ENCODE data around the gene MAVS.

Gene MAVS

DNA sequence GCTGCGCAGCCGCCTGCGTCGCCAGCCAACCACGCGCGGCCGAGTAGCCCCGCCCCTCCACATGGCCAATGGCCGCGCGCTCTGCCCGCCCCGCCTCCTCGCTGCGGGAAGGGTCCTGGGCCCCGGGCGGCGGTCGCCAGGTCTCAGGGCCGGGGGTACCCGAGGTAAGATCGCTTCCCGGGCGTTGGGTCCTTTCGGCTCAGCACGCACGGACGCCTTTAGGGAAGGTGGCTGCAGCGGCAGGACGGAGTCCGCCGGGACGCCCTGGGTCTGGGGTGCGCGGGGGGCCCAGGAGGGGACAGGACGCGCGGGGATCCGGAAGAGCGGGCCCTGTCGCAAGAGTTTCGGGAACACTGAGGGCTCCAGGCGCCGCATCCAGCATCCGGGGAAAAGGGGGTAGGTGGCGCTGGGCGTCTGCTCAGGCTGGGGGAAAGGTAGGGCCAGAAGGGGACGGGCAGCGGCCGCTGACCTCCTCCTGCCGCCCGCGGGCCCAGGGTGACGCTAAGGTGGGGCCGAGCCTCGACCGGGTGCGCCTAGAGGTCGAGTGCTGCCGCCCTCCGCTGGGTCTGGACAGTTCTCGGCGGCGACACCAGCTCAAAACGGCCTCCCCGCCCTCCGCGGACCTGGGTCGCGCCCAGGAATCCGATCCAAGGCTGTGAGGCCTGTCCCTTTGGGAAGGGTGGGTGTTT lies at the start of gene MAVS:
Gene MAVS, plus strand, starts transcription at position 95 of the 689 bp plus-strand sequence. CDS start 7,791 bp downstream, outside the sequence.
- peak; percentile 88 for DNase-seq

DNA sequence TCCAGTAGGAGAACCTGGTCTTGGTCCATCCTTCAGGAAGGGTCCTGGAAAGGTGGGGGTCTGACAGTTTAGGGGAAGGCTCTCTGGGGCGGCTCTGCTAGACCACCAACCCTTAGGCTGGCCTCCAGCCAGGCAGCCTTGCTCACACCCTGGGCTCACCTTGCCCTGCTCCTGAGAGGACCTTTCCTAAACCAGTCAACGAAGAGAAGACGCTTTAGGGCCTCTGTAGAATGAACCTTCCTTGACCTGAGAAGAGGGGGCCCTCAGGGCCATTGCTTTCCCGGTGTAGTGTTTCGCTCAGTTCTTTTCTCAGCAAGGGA lies 49.4 kb upstream of the MAVS start:
- no peak for DNase-seq

DNA sequence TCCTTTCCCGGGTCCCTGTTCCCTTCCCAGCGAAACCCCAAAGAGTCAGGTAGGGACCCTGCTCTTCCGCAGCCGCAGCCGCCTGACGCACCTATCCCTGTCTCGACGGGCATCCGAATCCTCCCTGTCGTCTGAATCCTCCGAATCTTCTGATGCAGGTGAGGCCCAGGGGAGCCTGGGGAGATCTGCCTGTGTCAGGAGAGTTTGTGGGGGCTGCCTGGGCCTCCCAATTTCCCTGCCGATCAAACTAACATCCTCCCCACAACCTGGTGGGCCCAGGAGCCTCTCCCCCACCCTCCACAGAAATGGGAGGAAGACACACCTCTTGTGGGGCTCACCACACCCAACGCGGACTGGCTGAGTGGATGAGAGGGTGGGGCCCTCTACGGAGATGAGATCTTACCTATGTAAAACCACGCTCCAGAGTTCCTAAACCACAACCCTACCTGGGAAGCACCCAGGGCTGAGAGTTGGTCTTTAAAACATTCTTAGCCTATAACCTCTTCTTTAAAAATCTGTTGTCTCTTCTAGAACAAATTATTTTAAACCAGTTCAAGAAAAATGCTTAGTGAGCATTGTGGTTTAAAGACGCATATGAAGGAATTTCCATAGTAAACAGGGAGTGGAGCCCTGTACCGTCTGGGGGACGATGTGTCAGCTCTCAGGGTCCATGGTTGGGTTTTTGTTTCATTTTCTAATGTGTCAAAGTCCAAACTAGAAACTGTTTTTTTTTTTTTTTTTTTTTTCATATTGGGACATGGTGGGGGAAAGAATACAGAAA lies 48.9 kb upstream of the MAVS start:
- DNase-seq, result peak; percentile 46

DNA sequence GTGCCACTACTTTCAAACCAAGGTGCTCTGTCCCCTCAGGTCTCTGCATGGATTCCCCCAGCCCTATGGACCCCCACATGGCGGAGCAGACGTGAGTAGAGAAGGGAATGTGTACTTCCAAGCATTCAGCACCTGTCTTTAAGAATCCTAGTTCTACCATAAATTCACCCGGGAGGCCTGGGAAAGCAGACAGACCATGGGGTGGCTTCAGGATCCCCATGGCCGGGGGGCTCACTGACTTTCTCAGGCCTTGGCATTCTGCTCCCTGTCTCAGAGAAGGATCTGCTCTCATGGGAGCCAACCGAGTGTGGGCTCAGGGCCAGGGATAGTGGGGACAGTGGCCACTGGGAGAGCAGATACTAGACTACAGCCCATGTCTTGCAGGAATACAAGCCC lies 48.3 kb upstream of the MAVS start:
- no peak for DNase-seq

DNA sequence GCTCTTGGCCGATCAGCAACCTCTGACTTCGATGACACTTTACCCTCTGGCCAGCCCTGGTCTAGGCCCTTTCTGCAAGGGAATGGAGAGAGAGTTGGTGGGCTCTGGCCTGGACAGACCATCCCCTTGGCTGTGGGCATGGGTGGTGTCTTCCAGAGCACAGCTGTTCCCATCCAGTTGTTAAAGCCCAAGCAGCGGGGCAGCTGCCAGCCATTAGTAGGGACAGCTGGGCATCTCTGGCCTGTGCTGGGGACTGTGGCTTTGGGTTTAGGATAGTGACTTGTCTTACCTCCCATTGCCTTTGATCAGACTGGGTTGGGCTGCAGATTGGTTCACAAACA lies 47.8 kb upstream of the MAVS start:
- DNase-seq, result no peak

DNA sequence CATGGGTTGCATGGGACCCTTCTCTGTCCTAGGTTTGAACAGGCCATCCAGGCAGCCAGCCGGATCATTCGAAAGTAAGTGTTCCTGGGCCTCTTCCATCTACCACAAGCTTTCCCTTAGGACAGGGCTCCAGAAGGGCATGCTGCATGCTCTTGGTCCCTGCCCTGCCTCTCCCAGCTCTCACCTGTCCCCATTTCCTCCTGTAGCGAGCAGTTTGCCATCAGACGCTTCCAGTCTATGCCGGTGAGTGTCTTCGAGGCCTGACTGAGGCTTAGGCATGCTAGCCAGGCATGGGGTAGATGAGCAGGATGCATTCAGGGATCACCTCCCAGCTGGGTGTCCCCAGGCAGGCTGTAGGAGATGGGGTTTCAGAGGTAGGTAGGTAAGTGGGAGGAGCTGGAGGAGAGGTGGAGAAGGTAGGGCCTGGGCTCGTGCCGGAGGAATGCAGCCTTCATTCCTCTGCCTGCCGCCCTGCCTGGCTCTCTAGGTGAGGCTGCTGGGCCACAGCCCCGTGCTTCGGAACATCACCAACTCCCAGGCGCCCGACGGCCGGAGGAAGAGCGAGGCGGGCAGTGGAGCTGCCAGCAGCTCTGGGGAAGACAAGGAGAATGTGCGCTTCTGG lies 46.3 kb upstream of the MAVS start:
- DNase-seq, result no peak

DNA sequence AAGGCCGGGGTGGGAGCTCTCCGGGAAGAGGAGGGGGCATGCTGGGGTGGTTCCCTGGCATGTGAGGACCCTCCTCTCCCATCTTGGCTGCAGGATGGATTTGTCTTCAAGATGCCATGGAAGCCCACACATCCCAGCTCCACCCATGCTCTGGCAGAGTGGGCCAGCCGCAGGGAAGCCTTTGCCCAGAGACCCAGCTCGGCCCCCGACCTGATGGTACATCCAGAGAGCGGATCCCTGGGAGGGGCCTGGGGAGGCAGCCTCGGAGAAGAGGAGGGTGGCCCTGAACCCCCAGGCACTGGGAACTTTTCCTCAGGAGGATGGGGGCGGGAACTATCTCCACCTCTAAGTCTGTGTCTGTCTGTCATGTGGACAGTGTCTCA lies 45.8 kb upstream of the MAVS start:
- no peak for DNase-seq

DNA sequence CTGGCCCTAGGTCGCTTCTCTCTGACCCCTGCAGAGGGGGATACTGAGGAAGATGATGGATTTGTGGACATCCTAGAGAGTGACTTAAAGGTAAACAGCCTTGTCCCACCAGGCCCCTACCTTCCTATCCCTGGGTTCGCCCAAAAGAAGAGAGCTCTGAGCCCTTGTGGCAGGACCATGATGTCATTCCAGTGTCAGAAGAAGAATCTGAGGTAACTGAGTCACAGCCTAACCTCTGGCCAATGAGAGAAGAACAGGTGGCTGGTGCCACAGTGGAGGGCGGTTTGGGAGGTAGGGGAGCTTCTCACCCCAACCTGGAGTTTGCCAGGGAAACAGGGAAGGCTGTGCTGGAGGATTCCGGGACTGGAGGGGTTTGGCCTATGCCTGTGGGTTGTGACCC lies 45.3 kb upstream of the MAVS start:
- no peak for DNase-seq

DNA sequence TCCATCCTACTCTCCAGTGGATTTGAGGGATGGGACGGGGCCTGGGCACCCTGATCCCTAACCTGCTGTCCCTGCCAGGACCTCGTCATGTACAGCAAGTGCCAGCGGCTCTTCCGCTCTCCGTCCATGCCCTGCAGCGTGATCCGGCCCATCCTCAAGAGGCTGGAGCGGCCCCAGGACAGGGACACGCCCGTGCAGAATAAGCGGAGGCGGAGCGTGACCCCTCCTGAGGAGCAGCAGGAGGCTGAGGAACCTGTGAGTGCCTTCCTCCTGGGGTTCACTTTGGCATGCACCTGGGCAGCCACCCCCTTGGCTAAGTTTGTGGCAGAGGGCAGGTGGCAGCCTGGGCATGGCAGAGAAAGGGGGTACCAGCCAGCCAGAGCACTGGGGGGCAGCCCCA lies 44.8 kb upstream of the MAVS start:
- no peak for DNase-seq

DNA sequence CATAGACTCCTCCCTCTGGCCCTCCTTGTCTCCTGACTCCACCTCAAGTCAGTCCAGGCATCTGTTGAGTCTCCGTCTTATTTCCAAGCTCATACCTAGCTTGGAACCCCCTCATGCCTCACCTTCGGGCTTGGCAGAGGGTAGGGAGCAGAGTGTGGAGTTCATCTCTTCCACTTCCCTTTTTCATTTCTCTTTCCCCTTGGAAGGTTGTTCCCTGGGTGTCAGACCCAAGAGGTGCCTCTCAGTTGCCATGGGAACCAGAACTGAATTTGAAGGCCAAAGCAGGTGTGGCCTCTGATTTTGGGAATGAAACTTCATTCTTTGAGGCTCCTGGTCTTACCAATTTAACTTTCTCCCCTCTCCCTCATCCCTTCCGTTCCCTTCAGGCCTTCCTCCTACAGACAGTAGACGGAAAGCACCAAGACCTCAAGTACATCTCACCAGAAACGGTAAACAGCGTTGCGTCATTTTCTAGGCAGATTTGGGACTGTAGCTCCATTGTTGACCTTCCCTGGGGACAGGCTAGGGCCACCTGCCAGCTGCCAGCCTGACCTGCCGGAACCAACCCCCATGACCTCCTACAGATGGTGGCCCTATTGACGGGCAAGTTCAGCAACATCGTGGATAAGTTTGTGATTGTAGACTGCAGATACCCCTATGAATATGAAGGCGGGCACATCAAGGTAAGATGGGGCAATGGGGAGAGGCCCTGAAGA lies 44.0 kb upstream of the MAVS start:
- no peak for DNase-seq

DNA sequence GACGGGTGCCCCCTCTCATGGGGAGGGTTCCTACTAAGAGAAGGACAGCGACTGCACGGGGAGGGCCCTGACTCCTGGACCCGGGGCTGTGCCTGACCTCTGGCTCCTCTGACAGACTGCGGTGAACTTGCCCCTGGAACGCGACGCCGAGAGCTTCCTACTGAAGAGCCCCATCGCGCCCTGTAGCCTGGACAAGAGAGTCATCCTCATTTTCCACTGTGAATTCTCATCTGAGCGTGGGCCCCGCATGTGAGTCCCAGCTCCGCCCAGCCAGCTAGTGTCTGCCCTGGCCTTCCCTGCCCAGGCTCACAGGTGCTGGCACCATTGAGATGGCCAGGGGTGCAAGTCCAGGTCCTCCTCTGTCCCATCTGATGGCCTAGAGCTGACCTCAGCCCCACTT lies 43.3 kb upstream of the MAVS start:
- no peak for DNase-seq

DNA sequence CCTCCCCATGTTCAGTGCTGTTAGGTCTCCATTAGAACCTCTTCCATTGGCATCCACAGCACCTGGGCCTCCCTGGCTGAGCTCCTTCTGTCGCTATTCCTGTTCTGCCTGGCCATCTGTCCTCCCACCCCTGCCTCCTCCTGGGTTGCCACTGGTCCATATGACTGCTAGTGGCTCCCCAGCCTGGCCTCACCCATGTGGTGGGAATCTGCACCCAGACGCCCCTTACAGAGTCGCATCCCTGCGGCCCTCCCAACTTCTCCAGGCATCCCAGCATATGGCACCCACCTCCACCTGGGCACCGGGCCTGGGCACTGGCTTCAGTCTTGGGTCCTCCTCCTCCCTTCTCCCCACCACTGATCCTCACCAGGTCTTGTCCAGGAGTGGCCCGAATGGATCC lies 42.8 kb upstream of the MAVS start:
- no peak for DNase-seq

DNA sequence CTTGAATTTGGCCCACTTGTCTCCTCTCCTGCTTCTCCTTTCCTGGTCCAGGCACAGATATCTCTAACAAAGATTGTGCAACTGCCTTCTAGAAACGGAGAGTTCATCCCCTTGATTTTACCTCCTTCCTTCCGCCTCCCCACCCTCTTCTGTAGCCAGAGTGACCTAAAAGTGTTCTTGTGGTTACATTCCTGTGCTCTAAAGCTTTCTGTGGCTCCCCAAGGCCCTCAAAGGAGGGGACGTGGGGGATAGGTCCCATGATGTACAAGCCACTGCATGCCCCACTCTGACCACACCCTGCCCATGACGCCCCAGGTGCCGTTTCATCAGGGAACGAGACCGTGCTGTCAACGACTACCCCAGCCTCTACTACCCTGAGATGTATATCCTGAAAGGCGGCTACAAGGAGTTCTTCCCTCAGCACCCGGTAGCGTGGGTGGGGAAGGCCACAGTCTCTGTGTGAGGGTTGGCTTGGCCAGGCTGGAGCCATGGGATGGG lies 42.3 kb upstream of the MAVS start:
- no peak for DNase-seq

DNA sequence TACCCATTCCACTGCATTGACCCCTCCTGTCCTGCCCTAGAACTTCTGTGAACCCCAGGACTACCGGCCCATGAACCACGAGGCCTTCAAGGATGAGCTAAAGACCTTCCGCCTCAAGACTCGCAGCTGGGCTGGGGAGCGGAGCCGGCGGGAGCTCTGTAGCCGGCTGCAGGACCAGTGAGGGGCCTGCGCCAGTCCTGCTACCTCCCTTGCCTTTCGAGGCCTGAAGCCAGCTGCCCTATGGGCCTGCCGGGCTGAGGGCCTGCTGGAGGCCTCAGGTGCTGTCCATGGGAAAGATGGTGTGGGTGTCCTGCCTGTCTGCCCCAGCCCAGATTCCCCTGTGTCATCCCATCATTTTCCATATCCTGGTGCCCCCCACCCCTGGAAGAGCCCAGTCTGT lies 41.9 kb upstream of the MAVS start:
- no peak for DNase-seq

DNA sequence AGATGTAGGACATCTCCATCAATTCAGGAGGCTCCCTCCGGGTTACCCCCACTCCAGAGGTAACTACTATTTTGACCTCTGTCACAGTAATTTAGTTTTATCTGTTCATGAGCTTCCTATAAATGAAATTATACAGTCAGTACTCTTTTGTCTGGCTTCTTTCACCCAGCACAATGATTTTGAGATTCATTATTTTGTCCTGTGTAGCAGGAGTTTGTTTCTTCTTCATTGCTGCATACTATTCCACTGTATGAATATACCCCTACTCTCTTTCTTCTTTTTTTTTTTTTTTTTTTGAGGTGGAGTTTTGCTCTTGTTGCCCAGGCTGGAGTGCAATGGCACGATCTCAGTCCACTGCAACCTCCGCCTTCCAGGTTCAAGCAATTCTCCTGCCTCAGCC lies 38.1 kb upstream of the MAVS start:
- DNase-seq, result no peak

DNA sequence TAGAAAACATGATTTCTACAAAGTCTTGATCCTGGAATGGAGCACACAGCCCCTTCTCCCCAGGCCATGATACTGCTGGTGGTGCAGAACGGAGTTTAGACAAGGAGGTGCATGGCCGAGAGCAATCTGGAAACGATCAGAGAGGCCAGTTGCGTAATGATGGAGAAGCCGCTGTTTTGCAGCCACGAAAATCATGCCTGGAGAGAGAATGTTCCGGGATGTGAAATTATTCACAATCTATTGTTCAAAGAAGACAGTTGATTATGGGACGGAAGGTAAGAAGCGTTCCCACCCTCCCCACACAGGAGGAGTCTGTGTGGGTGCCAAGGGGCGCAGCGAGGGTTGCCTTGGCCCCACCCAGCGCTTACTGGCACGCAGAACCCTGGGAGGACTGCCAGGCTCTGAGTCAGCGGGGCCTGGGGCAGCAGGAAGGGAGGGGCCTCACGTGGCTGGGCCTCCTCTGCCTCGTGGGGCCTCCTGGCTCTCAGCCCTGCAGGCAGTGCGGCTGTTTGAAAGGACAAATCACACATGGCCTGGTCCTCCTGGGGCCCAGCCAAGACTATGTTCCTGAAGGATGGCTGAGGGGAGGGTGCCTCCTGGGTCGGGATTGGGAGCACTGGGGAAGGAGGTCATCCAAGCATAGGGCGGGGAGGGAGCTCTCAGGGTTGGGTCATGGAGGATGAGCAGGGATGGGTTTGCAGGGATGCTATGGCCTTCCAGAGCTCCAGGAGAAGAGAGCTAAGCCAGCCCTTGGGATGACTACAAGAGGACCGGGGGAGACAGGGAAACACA lies 35.0 kb upstream of the MAVS start:
- DNase-seq, result peak; percentile 91

DNA sequence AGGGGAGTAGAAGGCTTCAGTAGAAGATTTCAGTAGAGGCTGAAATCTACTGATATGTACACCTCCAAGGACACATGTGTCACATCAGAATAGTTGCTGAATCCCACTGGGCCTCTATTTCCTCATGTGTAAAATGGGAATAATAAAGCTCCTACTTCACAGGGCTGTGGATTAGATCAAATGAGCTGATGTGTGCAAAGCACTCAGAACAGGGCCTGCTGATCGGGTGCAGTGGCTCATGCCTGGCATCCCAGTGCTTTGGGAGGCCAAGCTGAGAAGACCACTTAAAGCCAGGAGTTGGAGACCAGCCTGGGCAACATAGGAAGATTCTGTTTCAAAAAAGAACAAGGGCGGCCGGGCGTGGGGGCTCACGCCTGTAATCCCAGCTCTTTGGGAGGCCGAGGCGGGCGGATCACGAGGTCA lies 34.4 kb upstream of the MAVS start:
- DNase-seq, result no peak

DNA sequence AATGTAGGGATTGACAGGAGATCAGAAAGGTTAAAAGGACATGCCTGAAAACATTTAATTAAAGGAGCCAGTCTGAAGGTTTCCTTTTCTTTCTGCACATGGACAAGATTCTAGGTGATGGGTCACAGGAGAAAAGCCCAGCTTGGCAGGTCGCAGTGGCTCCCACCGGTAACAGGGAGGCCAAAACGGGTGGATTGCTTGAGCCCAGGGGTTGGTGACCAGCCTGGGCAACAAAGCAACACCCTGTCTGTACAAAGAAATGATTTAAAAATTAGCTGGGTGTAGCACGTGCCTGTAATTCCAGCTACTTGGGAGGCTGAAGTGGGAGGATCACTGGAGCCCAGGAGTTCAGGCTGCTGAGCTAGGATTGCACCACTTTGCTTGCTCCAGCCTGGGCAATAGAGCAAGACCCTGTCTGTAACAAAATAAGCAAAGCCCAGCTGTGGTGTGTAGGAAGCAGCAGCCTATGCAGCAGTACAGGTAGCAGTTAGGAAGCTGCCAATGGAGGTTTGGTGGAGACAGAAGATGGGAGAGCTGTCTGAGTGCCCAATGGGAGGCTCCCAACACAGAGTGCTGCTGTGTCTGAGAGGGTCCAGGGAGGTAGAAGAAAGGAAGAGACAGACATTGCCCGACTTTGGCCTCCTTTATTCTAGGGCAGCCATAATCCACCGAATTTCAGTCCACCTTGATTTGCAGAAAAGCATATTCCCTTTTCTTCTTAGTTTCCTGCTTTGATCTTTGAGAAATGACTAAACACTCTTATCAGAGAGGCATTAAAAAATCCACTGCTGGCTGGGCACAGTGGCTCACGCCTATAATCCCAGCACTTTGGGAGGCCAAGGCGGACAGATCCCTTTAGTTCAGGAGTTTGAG lies 33.4 kb upstream of the MAVS start:
- DNase-seq, result no peak

DNA sequence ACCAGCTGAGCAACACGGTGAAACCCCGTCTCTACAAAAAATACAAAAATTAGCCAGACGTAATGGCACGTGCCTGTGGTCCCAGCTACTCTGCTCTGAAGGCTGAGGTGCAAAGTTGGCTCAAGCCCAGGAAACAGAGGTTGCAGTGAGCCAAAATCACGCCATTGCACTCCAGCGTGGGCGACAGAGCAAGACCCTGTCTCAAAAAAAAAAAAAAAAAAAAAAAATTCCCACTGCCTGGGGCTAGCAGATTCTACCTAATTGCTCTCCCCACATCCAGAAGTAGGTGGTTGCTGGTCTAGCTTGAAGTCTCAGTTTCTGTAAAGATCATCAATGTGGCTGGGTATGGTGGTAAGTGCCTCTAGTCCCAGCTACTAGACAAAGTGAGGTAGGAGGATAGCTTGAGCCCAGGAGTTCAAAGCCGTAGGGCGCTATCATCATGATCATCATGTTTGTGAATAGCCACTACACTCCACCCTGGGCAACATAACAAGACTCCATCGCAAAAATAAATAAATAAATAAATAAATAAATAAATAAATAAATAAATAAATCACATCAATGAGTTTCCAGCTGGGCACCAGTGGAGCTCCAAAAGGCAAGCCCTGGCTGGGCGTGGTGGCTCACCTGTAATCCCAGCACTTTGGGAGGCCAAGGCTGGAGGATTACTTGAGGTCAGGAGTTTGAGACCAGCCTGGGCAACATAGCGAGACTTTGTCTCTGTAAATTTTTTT lies 32.6 kb upstream of the MAVS start:
- no peak for DNase-seq

DNA sequence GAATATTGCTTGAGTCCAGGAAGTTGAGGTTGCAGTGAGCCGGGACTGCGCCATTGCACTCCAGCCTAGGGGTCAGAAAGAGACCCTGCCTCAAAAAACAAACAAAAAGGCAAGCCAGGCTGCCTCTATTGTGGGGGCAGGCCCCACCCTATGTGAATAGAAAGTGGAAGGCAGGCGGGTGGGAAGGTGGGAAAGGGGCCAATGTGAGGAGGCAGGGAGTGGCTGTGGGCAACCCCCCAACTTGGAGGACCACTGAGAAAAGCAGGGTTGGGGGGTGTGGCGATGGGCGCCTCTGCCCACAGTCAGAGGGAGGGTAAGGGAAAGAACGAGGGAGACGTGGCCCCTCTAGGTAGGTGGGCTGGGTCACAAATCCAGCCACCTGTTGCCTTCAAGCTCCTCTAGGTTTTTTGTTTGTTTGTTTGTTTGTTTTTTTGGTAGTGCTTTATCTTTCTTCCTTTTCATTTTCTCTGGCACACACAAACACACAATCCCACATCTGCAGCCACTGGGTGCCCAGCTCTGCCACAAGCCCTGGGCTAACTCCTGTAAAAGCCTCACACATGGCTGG lies 31.6 kb upstream of the MAVS start:
- DNase-seq, result no peak
